EH (cell line): ENCODE measurements around the gene COPB1.

Experiments
- DNase-seq: peaks from one replicate; pipeline ENCODE4 v3.0.0-alpha.2; 2015; ENCODE audit warnings: low read depth

Gene COPB1

DNA sequence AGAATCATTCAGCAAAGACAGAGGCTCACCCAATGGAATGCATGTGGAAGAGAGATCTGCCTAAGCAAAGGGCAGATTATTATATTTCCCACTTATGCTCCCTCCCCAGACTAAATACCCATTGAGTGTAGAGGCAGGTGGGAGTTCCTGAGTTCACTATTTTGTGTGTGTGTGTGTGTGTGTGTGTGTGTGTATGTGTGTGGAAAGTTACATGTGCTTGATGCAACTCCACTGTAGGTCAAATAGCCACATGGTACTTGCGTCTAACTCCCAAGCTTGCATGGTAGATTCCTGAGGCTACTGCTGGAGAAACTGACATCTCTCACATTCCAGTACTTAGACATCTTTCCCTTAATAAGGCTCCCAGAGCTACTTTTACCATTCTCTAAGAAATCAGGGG is 3.4 kb upstream of the COPB1 start:
- DNase-seq = peak; percentile 24

DNA sequence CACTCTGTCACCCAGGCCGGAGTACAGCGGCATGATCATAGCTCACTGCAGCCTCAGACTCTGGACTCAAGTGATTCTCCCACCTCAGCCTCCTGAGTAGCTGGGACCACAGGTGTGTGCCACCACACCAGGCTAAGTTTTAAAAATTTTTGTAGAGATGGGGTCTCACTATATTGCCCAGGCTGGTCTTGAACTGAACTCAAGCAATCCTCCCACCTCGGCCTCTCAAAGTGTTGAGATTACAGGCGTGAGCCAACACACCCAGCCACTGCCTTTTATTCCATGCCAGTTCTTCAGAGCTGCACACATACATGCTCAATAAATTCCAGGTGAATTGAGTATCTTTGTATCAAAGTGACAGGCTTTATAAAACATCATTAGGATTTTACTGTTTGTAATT is 2.4 kb upstream of the COPB1 start:
- DNase-seq = no peak

DNA sequence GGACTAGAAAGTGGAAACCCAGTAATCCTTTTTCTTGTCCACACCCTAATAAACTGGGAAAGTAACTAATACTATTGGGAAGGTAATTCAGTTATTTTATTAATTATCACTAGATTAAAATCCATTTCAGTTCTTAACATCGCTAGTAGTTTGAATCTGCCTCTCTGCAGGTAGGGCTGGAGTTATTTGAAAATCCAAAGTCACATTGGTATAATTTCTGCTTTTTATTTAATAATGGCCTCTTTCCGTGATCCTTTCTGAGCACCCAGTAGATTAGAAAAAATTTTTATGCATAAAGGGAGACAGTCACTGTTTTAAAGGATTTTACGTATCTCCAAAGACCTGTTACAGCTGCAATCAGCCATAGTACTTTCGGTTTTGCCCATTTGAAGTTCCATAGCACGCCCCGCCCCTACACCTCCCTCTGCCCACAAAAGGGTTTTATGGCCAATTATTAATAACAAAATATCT is 605 bp upstream of the COPB1 start:
- DNase-seq = peak; percentile 67

DNA sequence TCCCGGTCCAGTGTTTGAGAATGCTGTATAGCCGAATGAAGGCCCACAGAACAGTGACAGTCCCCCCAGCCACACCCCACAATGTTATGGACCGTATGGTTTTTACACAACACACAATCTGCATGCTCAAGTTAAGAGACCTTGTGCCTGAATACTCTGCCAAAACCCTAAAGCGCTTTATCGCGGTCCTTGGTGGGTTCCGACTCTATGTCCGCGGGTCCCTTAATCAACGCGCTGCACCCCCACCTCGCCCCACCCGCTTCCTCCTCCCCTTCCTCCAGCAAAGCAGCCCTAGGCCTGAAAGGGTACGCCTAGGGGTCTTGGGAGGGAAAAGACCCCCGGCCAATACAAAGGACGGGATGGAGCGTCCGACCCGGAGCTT is 442 bp downstream of the COPB1 start:
- peak; percentile 38 for DNase-seq

DNA sequence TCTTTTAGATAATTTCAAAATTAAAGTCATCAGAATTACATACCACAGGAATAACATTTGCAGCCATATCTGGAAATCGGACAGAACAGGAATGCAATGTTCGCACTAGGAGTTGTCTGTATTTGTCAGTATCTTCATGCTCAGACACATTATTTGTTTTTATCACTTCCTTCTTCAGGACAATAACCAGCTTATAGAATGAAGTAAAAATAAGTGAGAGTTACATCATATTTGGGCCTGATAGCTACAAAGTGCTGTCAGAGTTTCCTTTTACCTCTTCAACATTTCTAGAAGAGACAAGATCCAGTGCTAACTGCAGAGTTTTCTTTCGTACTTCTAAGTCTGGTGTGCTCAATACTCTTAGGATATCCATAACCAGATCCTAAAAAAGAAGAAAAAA is 18.9 kb downstream of the COPB1 start:
- no peak for DNase-seq

DNA sequence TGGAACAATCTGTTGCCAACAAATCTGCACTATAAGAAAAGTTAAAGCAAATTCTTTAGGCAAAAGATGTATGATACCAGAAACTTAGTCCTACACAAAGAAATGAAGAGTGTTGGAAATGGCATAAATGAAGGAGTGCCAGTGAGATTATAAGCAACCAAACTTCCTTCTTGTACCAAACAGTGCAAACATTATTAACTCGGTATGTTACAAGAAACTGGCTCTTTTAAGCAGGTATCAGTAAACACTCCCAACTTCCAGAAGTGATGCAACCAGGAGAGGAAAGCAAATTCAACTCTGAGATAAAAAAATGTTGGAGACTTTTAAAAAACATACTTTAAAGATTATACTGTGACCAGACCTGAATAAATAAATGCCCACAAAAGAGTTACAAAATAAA is 28.5 kb downstream of the COPB1 start:
- DNase-seq = no peak

DNA sequence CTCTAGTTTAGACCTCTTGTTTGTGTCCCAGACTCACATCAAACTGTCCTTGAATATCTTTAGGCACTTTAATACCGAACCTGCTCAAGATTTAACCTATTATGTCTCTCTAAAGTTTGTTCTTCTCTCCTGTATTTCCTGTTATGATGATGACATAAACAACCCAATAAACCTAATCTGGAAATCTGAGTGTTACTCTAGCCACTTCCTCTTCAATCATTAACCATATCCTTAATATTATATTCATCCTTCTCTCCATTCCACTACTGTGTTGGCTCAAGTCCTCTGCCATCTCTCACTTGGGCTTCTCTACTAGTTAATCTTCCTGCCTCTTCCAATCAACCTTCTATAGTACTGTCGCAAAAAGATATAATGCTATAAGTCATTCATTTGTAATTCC is 36.0 kb downstream of the COPB1 start:
- no peak for DNase-seq

DNA sequence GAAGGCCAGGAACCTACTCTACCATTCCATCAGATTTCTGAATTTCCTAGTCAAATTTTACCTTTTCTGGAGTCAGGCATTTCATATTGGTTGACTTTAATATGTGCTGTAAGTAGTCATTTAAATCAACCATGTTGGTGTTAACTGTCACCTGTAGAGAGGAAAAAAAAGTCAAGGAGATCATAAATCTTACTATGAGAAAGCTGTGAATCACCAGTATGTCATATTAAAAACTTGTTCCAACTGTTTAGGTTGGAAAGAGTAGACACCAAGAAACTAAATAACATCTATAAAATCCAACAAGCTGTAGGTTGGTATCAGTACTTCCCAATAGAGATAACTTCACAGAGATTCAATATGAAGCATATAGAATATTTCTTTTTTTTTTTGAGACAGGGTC is 39.5 kb downstream of the COPB1 start:
- DNase-seq = no peak

DNA sequence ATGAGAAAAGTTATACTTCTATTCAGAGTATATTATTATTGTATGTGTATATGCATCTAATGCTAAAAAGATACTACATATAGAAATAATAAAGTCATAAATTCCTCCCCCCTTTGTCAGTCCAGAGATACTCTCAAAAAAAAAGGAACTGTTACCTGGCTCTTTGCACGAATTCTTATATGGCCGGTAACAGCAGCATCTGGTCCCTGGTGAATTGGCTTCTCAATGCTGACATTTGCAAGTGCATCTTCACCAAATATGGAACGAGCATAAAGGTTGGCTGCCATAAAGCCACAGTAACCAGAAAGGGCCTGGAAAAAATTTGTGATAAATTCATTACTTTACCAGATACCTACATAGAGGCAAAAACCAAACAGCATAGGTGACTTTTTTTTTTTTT is 41.2 kb downstream of the COPB1 start:
- no peak for DNase-seq

DNA sequence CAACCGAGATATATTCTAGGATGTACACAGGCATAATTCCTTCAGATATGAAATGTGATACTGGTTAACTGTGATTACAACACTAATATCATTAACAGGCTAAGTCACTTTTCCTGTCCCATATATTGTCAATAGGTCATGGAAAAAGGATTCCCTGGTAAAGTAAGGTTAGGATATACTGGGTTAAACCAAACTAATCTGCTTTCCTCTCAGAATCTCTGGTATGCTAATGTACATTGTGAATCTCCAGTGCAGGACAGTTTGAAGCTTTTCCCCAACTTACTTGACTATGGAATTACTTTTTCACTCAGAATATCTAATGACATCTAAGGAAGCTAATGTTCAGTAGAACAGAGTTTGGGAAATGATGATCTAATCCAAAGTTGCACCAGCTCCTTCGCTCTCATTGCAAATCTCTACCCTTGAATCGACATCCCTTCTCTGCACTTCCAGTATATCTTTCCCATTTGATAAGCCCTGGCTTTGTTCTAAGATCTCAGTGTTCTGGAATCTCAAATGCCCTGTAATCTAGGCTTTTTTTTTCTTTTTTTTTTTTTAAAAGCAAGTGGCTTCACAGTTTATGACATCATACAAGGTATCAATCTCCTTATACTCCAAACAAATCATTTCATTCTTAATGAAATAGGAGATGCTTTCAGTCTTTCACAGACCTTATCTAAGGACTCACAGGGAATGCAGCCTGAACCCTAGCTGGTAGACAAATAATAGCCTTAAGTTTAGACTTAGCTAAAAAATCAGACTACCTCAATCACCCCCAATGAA is 43.8 kb downstream of the COPB1 start:
- no peak for DNase-seq

DNA sequence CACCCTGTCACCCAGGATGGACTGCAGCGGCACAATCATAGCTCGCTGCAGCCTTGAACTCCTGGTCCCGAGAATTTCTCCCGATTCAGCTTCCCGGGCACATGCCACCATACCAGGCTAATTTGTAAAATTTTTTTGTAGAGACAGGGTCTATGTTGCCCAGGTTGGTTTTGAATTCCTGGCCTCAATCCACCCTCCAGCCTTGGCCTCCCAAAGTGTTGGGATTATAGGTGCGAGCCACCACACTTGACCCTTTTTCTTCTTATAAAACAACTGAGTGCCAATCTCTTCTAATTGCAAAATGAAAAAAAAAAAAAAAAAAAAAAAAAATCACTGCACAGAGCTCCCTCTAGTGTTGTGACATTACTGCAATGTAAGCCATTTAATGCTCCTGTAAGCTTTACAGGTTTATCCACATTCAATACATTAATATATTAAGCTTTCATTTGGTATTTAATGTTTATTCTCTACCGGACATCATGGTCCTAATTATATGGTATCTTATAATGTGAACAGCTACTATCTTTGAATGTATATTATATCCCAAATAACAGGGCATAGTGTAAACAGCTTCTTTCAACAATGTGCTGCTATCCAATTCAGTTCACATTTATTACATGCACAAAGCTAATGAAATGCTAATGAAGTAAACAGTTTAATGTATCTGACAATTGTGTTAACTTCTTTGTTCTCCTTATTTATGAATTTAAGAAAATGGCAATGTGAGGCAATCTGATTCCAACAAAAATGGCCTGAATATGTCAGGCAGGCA is 44.6 kb downstream of the COPB1 start:
- DNase-seq = peak; percentile 54

DNA sequence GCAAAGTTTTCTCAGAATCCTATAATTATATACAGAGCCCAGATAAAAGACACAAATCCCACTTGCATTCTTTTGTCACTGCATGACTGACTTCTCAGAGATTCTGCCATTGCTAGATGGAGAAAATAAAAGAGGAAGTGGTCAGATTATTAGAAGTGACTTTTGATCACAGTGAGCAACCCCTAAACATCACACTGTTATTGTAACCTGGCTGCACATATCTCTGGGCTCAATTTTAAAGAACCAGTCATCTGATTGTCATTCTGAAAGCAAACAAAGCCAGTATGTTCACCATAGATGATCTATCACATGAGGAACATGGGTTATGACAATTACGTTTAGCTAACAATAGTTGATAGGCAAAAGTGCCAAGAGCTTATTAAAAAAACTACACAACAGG is 47.8 kb downstream of the COPB1 start:
- peak; percentile 54 for DNase-seq

DNA sequence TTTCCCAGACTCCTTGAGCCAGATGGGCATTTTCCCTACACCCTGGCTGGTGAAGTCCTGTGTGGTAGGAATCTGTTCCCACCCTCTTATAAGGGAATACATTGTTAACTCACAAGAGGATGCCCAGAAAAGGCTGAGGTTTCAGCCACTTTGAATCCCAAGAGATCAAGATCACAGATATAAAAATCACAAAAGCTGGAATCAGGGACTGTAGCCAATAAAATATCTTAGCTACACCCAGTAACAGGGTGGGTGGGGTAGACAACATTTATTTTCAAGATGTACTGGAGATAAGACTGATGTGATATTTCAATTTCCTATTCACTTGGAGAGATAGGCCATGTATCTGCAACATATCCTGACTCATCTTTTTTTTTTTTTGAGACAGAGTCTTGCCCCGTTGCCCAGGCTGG is 50.3 kb downstream of the COPB1 start:
- peak; percentile 54 for DNase-seq

DNA sequence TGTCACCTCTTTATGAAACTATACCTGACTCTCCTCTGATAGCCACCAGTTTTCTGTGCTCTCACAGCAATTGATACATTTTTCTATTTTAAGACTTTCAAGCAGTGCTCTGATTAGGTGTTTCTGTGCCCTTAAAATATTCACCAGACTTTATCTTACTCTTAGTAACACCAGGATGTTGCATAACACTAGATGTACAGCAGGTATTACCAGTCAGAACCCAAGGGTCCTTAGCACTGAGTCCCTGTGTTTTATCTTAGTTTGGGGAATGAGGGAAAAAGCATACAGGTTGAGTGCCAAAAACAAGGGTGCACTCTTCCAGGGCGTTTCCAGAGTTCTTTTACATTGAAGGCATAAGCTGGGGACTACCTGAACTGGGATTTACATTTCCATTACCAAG is 51.4 kb downstream of the COPB1 start:
- no peak for DNase-seq

DNA sequence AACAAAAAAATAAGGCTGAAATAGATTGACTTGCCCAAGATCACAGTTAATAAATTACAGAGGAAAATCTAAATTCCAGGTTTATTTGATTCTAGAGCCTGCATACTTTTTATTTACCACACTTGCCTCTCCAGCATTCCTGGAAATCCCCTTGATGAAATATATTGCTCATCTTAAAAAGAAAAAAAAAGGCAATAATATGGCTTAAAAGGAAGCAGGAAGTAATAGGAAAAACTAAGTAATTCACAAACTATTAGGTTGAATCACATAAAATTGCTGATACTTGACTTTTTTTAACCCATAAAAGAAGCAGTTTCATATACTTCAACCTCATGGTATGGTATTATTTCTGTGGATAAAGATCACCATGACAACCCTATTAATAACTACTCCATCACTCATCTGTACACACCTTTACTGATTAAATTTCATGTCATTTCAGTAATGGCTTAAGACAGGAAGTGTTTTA is 52.9 kb downstream of the COPB1 start:
- DNase-seq = peak; percentile 79

DNA sequence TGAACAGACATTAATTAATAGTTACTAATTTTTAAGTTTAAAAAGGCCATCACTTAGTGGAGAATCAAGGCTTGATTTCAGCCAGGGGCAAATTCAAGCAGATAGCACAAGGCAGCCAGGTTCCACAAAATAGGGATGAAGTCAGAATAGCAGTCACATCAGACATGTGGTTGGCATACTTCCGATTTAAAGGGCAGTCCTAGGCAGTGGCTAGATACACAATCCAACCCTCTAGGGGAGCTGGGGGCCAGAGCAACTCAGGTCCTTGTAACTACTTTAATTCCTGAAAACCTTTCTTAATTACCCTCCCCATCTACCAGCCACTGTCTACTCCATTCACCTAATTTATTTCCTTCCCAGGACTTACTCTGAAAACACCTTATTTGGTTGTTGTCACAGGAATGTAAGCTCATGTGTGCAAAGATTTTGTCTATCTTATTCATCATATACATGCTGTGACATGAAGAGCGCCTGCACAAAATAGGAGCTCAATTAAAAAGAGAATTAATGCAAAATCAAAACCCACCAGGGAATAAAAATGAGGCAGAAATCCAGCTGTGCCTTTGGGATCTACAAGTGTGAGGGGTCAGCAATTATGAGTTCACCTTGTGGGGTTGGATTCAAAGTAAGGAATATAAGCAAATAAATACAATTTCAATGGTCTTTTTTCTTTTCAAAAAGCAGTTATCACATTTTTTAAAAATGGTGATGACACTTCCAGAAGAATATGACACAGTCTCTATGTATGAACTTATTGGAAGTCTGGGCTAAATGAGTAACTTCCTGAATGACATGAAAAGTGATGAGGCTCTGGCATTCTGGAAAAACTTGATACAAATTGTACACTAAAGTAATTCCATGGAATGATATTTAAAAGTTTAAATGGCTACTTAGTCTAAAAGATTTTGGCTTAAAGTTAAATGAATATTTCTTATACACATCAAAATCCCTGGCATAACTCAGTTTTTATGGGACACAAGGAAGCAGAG is 53.8 kb downstream of the COPB1 start:
- peak; percentile 56 for DNase-seq

DNA sequence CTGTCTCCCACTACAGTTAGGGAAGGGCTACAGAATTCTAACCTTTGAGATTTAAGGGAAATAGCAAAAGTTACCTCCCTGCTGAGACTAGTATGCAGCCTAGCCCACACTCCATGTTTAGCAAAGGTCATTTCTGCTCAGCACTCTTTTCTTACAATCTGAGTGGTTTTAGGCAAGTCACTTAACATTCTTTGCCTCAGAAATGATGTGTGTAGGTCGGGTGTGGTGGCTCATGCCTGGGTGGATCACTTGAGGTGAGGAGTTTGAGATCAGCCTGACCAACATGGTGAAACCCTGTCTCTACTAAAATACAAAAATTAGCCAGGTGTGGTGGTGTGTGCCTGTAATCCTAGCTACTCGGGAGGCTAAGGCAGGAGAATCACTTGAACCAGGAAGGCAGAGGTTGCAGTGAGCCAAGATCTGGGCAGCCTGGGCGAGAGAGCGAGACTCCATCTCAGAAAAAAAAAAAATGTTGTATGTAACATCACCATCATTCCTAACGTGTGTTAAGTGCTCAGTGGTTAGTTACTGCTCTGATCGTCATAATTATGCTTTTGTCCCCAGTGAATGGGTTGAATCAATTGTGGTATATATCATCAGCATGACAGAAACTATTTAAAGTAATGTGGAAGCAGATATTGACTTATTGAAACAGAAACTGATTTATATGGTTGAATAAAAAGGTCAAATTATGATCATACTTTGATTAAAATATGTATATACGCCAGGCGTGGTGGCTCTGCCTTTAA is 55.0 kb downstream of the COPB1 start:
- peak; percentile 10 for DNase-seq

DNA sequence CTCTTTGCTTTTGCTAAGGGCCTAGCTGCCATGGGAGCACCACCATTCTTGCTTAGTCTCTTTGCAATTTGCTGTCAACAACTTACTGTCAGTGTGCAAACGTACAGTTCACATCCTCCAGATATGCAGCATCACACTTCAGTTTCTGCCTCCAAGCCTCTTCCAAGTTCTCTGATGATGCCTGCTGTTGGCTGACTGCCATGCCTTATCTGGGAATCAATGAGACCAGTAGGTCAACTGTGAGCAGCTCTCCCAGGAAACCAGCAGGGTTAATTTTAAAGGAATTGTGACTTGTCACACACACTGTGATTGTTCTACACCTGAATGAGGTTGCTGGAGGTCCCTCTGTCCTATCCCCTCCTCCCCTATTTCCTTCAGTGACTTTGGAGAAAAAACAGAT is 56.0 kb downstream of the COPB1 start:
- DNase-seq = peak; percentile 84

DNA sequence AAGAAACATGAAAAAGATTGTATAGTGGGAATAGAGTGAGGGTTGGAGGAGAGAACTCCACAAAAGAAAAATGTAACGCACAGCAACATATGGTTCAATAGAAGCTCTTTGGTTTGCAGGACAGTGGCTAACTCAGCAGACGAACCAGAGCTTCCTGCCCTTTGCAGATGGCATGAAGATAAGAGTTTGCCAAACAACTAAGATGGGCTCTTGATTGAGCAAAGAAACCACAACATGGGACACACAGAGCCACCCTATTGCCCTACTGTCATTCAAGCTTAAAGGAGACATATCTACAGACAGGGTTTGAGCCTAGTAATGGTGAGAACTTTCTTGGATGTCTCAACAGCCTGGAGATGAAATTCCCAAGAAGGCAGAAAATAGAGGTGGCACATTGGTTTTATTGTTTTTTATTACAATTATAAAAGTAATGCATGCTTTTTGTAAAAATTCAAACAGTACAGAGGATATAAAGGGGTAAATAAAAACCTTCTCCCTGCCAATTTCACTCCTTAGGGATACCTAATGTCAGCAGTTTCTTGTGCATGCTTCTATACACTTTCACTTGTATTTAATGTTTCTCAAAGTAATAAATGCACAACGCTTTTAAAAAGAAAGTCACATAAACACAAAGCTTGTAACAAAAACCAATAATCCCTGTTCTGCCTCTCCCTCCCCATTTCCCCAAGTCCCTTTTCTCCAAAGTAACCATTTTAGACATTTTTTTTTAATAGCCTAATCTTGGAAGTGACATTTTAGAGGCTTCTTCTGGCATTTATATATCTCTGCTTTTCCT is 63.7 kb downstream of the COPB1 start:
- peak; percentile 34 for DNase-seq

DNA sequence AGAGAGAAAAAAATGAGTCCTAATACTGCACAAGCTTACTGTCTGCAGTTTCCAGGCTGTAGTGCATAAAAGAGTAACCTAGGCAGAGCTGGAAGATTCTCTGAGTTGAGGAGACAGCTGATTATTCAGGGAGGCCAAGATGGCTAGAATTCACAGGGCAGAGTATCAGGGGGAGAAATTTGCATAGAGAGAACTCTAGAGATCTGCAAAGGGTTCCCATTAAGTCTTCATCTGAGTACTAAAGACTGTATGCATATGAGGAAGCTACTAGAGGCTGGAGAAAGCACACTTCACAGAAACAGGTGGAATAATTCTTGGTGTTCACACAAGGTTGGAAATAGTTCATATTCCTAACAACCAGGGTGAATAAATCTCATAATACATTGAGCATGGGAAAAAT is 74.0 kb downstream of the COPB1 start:
- no peak for DNase-seq

DNA sequence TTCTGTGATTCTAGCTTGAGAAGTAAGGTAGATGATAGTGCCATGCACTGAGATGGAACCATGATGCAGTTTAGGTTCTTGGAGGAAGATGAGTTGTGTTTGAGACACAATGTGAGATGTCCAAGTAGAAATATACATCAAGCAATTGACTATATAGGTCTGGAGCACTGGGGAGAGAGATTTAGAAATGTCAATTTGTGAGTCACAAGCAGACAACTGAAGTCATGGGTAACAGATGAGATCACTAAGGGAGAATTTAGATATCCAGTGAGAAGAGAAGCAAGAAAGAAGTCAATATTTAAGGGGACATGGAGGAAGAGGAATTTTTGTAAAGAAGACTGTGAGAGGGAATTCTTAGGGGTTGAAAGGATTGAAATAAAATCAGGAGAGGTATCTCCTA is 75.5 kb downstream of the COPB1 start:
- DNase-seq = peak; percentile 77
